ENCODE data around the gene PCDH15. TPM values are rescaled to one million over a fixed set of nuclear protein-coding genes. Genes with fewer than 3 reads are reported as not detected.

Gene PCDH15
- total RNA-seq, 2 experiments from 2014 or later, result not detected

- no peaks in the 10 kb centered on the region for H3K9me3 ChIP-seq (ENCODE audit: low read length)
- no peaks in the 10 kb centered on the region for H3K4me1 ChIP-seq (ENCODE audit: insufficient read depth, low read length, poor library complexity, severe bottlenecking)
- no peak overlapping the region for H3K4me2 ChIP-seq (ENCODE audit: low read length)
- no peak overlapping the region for H2AFZ ChIP-seq (ENCODE audit: low read length)
- ChIA-PET POLR2A (no interaction called here), CTCF (ENCODE audit: unreplicated experiment) (no interaction called here)
- H4K20me1 ChIP-seq (ENCODE audit: insufficient read depth, low read length), result no peaks in the 10 kb centered on the region
- H3K4me3 ChIP-seq (ENCODE audit: low read depth, low read length, poor library complexity, severe bottlenecking), result no peak overlapping the region
- BruUV-seq (replicated peaks), result no TSS peak
- intact Hi-C loops (cut with micrococcal nuclease; ENCODE audit: unreplicated experiment), result no loop called here
- H3K36me3 ChIP-seq (ENCODE audit: insufficient read depth, low read length), result no peaks in the 10 kb centered on the region
- H3K27ac ChIP-seq (ENCODE audit: low read depth, low read length, poor library complexity, severe bottlenecking), result no peak overlapping the region
- H3K79me2 ChIP-seq (ENCODE audit: insufficient read depth, low read depth, low read length), result no peaks in the 10 kb centered on the region
- no peaks in the 10 kb centered on the region for H3K9me2 ChIP-seq (ENCODE audit: insufficient read depth, low read length)
- no peak for TF ChIP-seq EZH2phosphoT487 (IDR thresholded peaks at IDR 0.05; ENCODE audit: borderline replicate concordance, low read depth, low read length)
- TF ChIP-seq, protein P1, sequence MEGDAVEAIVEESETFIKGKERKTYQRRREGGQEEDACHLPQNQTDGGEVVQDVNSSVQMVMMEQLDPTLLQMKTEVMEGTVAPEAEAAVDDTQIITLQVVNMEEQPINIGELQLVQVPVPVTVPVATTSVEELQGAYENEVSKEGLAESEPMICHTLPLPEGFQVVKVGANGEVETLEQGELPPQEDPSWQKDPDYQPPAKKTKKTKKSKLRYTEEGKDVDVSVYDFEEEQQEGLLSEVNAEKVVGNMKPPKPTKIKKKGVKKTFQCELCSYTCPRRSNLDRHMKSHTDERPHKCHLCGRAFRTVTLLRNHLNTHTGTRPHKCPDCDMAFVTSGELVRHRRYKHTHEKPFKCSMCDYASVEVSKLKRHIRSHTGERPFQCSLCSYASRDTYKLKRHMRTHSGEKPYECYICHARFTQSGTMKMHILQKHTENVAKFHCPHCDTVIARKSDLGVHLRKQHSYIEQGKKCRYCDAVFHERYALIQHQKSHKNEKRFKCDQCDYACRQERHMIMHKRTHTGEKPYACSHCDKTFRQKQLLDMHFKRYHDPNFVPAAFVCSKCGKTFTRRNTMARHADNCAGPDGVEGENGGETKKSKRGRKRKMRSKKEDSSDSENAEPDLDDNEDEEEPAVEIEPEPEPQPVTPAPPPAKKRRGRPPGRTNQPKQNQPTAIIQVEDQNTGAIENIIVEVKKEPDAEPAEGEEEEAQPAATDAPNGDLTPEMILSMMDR (conservative IDR thresholded peaks at IDR 0.05; ENCODE audit: low read length), result no peak
- DNase-seq (ENCODE audit: low spot score), result no peak
Measured at GRCh38 chr10:54259104-54259503, 541.9 kb downstream of the PCDH15 start.

DNA sequence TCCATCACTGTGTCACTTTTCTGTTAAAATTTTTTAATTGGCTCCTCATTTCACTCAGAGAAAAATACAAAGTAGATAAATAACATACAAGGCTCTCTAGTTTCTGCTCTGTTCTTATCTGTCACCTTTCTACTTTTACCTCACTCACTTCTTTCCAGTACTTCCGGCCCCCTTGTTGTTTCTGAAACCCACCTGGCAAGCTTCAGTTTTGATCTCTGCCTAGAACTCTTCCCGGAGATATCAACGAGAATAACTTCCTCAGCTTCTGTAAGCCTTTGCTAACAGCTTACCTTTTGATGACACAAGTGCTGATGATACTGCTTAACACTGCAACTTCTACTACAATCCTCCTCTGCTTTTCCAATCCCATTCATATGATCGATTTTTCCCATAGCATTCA, 566.2 kb downstream of the PCDH15 start:
- TF ChIP-seq, protein P1 (conservative IDR thresholded peaks at IDR 0.05; ENCODE audit: low read length), result no peak
- TF ChIP-seq EZH2phosphoT487 (IDR thresholded peaks at IDR 0.05; ENCODE audit: borderline replicate concordance, low read depth, low read length), result no peak
- H3K79me2 ChIP-seq (ENCODE audit: insufficient read depth, low read depth, low read length), result no peaks in the 10 kb centered on the region
- no peaks in the 10 kb centered on the region for H3K9me3 ChIP-seq (ENCODE audit: low read length)
- no peak overlapping the region for H3K4me2 ChIP-seq (ENCODE audit: low read length)
- H3K4me1 ChIP-seq (ENCODE audit: insufficient read depth, low read length, poor library complexity, severe bottlenecking), result no peaks in the 10 kb centered on the region
- BruUV-seq (replicated peaks), result no TSS peak
- no peak overlapping the region for H3K4me3 ChIP-seq (ENCODE audit: low read depth, low read length, poor library complexity, severe bottlenecking)
- no peaks in the 10 kb centered on the region for H4K20me1 ChIP-seq (ENCODE audit: insufficient read depth, low read length)
- H3K9me2 ChIP-seq (ENCODE audit: insufficient read depth, low read length), result no peaks in the 10 kb centered on the region
- CTCF ChIA-PET (ENCODE audit: unreplicated experiment), result no interaction called here
- H3K27ac ChIP-seq (ENCODE audit: low read depth, low read length, poor library complexity, severe bottlenecking), result no peak overlapping the region
- no peak overlapping the region for H2AFZ ChIP-seq (ENCODE audit: low read length)
- DNase-seq (ENCODE audit: low spot score), result no peak
- POLR2A ChIA-PET, result interaction anchor here (0.5 kb wide), 1 partner anchor 56 kb away, joined by 3 read pairs; no protein-coding TSS in a partner anchor
- intact Hi-C loops (cut with micrococcal nuclease; ENCODE audit: unreplicated experiment), result no loop called here
- H3K36me3 ChIP-seq (ENCODE audit: insufficient read depth, low read length), result no peaks in the 10 kb centered on the region

- CTCF ChIA-PET (ENCODE audit: unreplicated experiment), result no interaction called here
- H3K4me2 ChIP-seq (ENCODE audit: low read length), result no peak overlapping the region
- no peaks in the 10 kb centered on the region for H3K36me3 ChIP-seq (ENCODE audit: insufficient read depth, low read length)
- no peaks in the 10 kb centered on the region for H3K9me3 ChIP-seq (ENCODE audit: low read length)
- no peaks in the 10 kb centered on the region for H3K9me2 ChIP-seq (ENCODE audit: insufficient read depth, low read length)
- no peak overlapping the region for H3K27ac ChIP-seq (ENCODE audit: low read depth, low read length, poor library complexity, severe bottlenecking)
- POLR2A ChIA-PET, result no interaction called here
- H3K4me3 ChIP-seq (ENCODE audit: low read depth, low read length, poor library complexity, severe bottlenecking), result no peak overlapping the region
- intact Hi-C loops (cut with micrococcal nuclease; ENCODE audit: unreplicated experiment), result no loop called here
- H4K20me1 ChIP-seq (ENCODE audit: insufficient read depth, low read length), result no peaks in the 10 kb centered on the region
- TF ChIP-seq, protein P1 (conservative IDR thresholded peaks at IDR 0.05; ENCODE audit: low read length), result no peak
- no peak for TF ChIP-seq EZH2phosphoT487 (IDR thresholded peaks at IDR 0.05; ENCODE audit: borderline replicate concordance, low read depth, low read length)
- H3K79me2 ChIP-seq (ENCODE audit: insufficient read depth, low read depth, low read length), result no peaks in the 10 kb centered on the region
- no TSS peak for BruUV-seq (replicated peaks)
- no peak for DNase-seq (ENCODE audit: low spot score)
- H3K4me1 ChIP-seq (ENCODE audit: insufficient read depth, low read length, poor library complexity, severe bottlenecking), result no peaks in the 10 kb centered on the region
- no peak overlapping the region for H2AFZ ChIP-seq (ENCODE audit: low read length)
Measured at GRCh38 chr10:54203401-54203800, 597.6 kb downstream of the PCDH15 start.

Data from OCI-LY7 (cell line).